ENCODE measurements around the gene SEC14L1.

GRCh38 chr17:77140166-77140877 is 447 bp upstream of the SEC14L1 start:
- TF ChIP-seq POLR2A (IDR thresholded peaks at IDR 0.05; ENCODE audit: low read length) (peak; percentile 98), GATA1 (IDR thresholded peaks at IDR 0.05; ENCODE audit: low read depth, low read length) (no peak)

Data from erythroblast (primary cell).